ENCODE data around the gene OTUB1. TPM values are rescaled to one million over a fixed set of nuclear protein-coding genes. Genes with fewer than 3 reads are reported as not detected.
A peak's percentile ranks its signal among the peaks of the same experiment; 100 is the strongest.

The OTUB1 gene
- total and polyA plus RNA-seq, 9 of the 15 experiments (the other 6 are each of a cell fraction or from before 2014, with no cell fraction given), result 29.5 to 134 (median 66.1) TPM

DNA sequence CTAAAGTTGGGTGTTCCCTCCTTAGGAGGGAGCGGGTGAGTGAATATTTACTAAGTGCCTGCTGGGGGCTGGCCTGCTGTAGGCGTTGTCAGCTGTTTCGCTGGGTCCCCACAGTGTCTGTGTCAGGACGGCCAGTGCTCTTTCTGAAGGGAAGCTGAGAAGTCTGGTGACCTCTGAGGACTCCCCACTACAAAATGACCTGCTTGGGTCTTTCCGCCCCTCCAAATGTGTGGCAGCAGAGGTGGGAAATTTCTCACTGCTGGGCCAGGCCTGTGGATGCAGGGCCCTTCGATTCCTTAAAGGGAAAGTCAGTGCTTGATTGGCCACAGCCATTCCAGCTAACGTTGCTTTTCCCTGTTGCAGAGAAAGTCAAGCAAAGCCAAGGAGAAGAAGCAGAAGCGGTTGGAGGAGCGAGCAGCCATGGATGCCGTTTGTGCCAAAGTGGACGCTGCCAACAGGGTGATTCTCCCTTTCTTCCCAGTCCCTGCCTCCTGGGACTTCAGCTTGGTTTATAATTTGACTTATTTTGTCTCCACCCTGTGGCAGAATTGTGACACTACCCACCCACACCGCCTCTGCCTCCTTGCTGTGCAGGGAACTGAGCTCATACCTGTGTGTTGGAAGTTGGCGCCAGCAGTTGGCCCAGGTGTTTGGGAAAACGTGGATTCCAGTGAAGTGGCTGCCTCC, 40.6 kb upstream of the OTUB1 start (continued):
- TF ChIP-seq TEAD1 (CRISPR knock-in tag; IDR thresholded peaks at IDR 0.05), result peak in 1 of 2 experiments; percentile 69; a peak in 1 of 4 replicates
- TF ChIP-seq SMC3 (conservative IDR thresholded peaks at IDR 0.05; ENCODE audit: insufficient read depth, low read depth, low read length), result peak; percentile 84
- TF ChIP-seq, protein P1, sequence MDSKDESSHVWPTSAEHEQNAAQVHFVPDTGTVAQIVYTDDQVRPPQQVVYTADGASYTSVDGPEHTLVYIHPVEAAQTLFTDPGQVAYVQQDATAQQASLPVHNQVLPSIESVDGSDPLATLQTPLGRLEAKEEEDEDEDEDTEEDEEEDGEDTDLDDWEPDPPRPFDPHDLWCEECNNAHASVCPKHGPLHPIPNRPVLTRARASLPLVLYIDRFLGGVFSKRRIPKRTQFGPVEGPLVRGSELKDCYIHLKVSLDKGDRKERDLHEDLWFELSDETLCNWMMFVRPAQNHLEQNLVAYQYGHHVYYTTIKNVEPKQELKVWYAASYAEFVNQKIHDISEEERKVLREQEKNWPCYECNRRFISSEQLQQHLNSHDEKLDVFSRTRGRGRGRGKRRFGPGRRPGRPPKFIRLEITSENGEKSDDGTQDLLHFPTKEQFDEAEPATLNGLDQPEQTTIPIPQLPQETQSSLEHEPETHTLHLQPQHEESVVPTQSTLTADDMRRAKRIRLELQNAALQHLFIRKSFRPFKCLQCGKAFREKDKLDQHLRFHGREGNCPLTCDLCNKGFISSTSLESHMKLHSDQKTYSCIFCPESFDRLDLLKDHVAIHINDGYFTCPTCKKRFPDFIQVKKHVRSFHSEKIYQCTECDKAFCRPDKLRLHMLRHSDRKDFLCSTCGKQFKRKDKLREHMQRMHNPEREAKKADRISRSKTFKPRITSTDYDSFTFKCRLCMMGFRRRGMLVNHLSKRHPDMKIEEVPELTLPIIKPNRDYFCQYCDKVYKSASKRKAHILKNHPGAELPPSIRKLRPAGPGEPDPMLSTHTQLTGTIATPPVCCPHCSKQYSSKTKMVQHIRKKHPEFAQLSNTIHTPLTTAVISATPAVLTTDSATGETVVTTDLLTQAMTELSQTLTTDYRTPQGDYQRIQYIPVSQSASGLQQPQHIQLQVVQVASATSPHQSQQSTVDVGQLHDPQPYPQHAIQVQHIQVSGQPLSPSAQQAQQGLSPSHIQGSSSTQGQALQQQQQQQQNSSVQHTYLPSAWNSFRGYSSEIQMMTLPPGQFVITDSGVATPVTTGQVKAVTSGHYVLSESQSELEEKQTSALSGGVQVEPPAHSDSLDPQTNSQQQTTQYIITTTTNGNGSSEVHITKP (IDR thresholded peaks at IDR 0.05; ENCODE audit: partially characterized antibody), result peak; percentile 15
- TF ChIP-seq NR1H2 (CRISPR knock-in tag; IDR thresholded peaks at IDR 0.05), result 0 out of 2 replicates have a peak, but pooled peaks have one; percentile 69
- peak; percentile 69; the same call in 1 of the 2 replicates for TF ChIP-seq RB1 (IDR thresholded peaks at IDR 0.05; ENCODE audit: low read depth)
- no peak for TF ChIP-seq CREM (IDR thresholded peaks at IDR 0.05; ENCODE audit: low read depth)
- TF ChIP-seq STAG1 (CRISPR knock-in tag; IDR thresholded peaks at IDR 0.05; ENCODE audit: borderline replicate concordance), result peak; percentile 16; the same call in 1 of the 2 replicates
- TF ChIP-seq CBFB (CRISPR knock-in tag; IDR thresholded peaks at IDR 0.05), result 0 out of 2 replicates have a peak, but pooled peaks have one; percentile 19
- TF ChIP-seq, protein P2, sequence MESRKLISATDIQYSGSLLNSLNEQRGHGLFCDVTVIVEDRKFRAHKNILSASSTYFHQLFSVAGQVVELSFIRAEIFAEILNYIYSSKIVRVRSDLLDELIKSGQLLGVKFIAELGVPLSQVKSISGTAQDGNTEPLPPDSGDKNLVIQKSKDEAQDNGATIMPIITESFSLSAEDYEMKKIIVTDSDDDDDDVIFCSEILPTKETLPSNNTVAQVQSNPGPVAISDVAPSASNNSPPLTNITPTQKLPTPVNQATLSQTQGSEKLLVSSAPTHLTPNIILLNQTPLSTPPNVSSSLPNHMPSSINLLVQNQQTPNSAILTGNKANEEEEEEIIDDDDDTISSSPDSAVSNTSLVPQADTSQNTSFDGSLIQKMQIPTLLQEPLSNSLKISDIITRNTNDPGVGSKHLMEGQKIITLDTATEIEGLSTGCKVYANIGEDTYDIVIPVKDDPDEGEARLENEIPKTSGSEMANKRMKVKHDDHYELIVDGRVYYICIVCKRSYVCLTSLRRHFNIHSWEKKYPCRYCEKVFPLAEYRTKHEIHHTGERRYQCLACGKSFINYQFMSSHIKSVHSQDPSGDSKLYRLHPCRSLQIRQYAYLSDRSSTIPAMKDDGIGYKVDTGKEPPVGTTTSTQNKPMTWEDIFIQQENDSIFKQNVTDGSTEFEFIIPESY (CRISPR knock-in tag; IDR thresholded peaks at IDR 0.05), result peak; percentile 65; the same call in 1 of the 2 replicates
- TF ChIP-seq MYNN (IDR thresholded peaks at IDR 0.05), result no peak
- TF ChIP-seq MYNN (CRISPR knock-in tag; IDR thresholded peaks at IDR 0.05), result no peak
- TF ChIP-seq, protein P3, sequence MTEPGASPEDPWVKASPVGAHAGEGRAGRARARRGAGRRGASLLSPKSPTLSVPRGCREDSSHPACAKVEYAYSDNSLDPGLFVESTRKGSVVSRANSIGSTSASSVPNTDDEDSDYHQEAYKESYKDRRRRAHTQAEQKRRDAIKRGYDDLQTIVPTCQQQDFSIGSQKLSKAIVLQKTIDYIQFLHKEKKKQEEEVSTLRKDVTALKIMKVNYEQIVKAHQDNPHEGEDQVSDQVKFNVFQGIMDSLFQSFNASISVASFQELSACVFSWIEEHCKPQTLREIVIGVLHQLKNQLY (CRISPR knock-in tag; conservative IDR thresholded peaks at IDR 0.05), result no peak
- TF ChIP-seq, protein P4, sequence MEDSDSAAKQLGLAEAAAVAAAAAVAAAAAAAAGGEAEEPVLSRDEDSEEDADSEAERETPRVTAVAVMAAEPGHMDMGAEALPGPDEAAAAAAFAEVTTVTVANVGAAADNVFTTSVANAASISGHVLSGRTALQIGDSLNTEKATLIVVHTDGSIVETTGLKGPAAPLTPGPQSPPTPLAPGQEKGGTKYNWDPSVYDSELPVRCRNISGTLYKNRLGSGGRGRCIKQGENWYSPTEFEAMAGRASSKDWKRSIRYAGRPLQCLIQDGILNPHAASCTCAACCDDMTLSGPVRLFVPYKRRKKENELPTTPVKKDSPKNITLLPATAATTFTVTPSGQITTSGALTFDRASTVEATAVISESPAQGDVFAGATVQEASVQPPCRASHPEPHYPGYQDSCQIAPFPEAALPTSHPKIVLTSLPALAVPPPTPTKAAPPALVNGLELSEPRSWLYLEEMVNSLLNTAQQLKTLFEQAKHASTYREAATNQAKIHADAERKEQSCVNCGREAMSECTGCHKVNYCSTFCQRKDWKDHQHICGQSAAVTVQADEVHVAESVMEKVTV (CRISPR knock-in tag; IDR thresholded peaks at IDR 0.05), result peak; percentile 42; the same call in 1 of the 2 replicates
- no peak for TF ChIP-seq BRD4 (IDR thresholded peaks at IDR 0.05)
- TF ChIP-seq ZNF282 (CRISPR knock-in tag; IDR thresholded peaks at IDR 0.05), result no peak
- peak; percentile 17; the same call in 1 of the 2 replicates for TF ChIP-seq NR2C2 (CRISPR knock-in tag; IDR thresholded peaks at IDR 0.05)
- TF ChIP-seq NR2C2 (tag; IDR thresholded peaks at IDR 0.05), result 0 out of 2 replicates have a peak, but pooled peaks have one; percentile 40
- TF ChIP-seq, protein P5, sequence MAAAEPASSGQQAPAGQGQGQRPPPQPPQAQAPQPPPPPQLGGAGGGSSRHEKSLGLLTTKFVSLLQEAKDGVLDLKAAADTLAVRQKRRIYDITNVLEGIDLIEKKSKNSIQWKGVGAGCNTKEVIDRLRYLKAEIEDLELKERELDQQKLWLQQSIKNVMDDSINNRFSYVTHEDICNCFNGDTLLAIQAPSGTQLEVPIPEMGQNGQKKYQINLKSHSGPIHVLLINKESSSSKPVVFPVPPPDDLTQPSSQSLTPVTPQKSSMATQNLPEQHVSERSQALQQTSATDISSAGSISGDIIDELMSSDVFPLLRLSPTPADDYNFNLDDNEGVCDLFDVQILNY (CRISPR knock-in tag; IDR thresholded peaks at IDR 0.05), result no peak
- TF ChIP-seq GATAD2A (IDR thresholded peaks at IDR 0.05), result 0 out of 2 replicates have a peak, but pooled peaks have one; percentile 29

Measured in K562 (cell line).